ENCODE results near the gene EVL.
A peak's percentile ranks its signal among the peaks of the same experiment; 100 is the strongest.

Gene EVL

DNA sequence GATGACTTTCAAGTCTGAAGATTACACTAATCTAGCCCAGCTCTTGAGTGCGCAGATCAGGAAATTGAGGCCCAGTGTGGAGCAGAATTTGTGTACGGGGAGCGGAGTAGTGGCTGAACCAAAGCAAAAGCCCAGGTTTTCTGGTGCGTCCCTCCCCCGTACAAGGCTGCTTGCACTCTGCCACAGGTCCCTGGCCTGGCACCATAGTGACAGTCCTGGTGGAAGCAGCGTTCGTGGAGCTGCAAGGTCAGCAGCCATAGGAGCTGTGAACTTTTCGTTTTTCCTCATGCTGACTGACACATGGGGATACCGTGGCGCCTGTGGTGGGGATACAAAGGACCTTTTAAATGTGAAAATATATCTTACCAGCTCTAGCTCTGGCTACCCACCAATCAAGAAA lies 1.7 kb downstream of the EVL start:
- no peak for DNase-seq (ENCODE audit: low read depth)

DNA sequence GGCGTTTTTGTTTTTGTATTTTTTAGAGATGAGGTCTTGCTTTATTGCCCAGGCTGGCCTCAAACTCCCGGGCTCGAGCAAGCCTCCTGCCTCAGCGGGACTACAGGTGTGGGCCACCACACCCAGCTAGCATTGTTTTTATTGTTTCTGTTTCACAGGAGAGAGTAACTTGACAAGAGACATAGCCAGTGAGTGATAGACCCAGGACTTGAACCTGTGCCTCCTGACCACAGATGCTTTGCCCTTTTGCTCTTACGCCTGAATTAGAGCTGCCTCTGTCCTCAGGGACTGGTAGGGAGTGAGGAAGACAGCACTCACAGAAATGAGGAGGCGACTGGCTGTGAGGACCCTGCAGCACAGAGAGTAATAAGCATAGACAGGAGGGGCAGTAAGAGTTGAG lies 2.3 kb downstream of the EVL start:
- DNase-seq (ENCODE audit: low read depth), result no peak

DNA sequence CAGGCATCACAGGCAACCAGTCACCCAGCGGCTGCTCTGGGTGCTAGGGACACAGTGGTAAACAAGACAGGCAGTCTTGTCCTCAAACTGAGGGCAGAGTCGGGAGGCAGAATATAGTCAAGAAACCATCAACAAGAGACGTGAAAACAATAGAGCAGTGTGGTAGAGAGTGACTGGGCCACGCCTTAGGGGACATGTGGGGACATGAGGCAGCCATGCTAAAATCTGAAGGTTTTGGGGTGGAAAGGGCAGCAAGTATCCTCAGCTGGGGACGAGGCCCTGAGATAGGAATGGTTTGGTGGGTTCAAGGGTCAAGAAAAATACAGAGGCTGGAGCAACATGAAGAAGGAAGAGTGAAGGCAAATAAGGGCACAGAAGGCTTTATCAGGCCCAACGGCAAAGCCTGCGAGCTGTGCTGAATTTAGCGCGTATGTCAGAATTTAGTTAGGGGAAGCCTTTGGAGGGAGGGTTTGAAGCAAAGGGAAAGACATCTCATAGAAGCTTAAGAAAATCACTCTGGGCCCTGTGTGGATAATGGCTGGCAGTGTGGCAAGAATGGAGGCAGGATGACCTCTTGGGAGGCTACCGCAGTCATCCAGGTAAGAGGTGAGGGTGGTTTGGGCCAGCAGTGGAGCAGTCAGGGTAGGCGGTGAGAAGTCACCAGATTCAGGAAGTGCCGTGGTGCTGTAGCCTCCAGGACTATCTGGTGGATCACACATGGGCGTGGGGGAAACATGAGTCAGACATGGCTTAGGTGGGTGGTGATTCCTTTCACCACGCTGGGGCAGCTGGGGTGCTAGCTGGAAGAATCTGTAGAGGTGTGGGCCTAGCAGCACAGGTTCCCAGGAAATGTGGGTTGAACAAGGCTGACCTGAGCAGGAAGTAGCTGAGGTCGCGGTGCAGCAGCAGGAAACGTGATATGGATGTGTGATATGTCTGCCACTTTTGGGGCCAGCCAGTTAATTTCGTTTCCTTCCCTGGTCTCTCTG lies 3.0 kb downstream of the EVL start:
- no peak for DNase-seq (ENCODE audit: low read depth)

DNA sequence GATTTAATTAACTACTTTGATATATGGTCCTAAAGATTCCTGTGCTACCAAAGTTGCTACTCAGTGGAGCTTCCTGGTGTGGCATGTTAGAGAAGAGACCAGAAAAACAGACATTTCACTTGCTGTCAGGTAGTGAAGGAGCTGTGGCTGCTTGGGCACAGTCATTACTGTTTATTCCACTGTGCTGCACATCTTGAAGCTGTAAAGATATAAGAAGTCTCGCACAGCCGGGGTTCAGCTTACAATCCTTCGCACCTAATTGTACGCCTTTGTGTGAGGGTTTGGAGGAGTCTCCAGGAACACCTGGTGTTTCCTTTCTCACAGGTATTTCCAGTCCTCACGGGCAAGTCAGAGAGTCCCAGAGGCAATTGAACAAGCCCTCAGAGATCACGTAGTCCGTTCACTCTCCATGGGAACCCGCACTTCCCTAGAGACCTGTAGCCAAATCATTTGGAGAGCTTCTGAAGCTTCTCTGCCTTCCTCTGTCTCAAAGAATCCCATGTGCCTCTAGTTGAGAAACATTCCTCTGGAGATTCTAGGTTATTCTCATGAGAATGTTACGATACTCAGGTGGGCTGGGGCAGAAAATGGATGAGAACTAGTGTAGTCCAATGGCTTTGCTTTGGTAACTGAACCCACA lies 4.1 kb downstream of the EVL start:
- no peak for DNase-seq (ENCODE audit: low read depth)

DNA sequence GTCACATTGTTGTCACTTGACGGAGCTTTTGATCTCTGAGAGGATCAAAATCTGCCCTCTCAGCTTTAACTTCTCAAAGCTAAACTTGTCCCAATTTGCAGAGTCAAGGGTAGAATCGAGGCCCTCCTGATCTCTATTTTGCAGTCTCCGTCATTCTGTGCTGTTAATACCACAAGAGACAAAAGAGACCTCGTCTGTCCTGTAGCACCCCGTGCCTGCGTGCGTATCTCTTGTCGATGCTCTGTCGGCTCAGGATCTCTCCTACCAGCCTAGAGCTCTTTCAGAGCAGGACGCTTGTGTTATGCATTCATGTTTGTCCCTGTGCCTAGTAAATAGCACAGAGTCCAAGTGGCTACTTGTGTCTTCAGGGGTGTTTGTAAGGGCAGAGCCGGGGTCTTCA lies 5.1 kb downstream of the EVL start:
- no peak for DNase-seq (ENCODE audit: low read depth)

DNA sequence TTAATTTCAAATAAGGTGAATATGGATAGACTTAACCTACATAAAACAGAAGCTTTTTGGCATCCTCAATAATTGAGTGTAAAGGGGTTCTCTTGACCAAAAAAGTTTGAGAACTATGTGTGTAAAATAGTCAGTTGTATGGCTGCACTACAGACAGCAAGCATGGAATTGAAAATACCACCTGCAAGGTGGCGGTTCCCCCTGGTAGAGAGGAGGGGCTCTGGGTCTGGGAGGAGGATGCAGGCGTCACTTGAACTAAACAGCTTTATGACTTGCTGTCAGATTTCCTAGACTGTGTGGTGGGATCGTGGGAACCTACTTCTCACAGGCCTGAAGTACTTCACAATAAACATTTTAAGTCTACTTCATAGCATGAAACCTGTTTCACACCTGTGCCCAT lies 6.3 kb downstream of the EVL start:
- no peak for DNase-seq (ENCODE audit: low read depth)

DNA sequence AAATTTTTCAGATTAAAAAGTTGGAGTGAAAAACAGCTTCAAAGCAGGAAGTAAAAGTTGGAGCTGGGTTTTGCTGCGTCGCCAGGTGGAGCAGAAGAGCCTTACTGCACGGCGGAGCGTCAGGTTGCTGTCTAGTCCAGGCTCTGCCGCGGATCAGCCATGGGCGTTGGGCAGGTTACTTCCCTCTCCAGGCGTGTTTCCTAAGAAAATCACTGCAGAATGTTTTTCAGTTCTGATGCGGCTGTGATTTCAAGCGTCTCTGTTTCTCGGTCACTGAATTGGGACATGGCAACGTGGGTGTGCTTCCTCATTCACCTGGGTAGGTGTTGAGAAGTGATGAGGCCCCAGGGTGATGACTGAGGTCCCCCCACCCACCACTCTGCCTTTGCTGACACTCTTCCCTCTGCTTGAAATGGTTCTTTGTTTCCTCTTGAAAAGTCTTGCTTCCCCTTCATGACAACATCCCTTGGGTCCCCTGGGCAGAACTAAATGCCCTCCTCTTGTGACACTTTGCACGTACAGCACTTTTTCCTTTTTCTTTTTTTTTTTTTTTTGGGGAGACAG lies 7.6 kb downstream of the EVL start:
- no peak for DNase-seq (ENCODE audit: low read depth)

DNA sequence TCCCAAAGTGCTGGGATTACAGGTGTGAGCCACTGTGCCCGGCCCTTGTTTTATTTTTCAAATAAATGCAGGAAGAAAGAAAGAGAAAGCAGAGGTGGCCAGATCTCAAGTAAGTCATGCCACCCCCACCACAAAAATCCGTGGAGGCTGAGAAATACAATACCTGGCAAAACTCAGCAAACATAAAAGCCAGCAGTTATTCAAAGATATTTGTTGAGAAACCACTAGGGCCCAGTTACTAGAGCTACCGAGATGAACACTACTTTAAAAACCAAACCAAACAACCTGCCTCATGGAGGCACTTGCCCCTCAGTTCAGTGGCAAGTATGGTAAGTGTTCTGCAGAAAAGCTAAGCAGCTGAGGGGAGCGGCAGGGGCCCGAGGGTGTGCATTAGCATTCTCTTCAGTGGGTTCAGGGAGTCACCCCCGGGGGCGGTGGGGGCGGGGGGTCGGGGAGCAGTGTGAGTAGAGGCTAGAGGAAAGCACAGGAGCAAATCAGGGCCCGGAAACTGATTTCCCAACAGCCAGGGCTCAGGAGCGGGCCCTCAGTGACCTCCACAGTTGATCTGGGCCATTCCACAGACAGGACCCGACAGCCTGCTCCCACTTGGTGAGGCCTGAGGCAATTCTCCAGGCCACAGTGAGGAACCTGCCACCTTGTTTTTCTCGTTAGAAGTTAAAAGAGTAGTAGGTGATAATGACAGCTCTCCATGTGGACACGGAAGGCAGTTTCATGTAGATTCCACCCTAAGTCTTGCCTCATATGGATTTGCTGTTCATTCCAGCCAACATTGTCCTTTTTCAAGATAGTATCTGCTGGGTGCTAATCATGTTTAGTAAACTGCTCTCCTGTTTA lies 8.6 kb downstream of the EVL start:
- DNase-seq (ENCODE audit: low read depth), result no peak

DNA sequence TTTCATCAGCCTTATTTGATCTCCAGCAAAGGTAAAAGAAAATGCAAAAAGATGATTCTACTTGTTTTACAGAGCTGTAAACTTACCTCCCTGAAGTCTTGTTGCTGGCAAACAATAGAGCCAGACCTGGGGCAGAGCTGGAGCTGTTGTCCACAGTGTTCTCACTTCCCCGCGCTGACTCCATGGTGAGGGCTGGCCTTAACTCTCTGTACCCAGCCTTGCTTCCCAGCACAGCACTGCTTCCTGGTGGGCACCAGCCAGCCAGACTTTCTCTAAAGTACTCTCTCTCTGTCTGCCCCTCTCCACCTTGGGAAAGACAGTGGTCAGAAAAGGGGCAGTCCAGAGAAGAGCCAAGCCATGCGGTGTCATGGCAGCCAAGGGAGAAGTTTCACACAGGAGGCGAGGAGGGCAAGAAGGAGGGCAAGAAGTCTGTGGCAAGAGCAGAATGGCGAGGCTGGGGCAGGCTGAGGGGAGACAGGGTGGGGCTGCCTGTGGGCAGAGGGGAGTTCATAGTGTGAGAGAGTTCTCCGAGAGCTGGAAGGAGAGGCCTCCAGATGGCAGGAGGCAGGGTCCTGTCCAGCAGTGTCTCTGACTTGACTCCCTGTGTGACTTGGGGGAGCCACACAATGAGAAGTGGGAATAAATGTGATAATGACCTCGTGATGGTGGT lies 9.3 kb downstream of the EVL start:
- no peak for DNase-seq (ENCODE audit: low read depth)

DNA sequence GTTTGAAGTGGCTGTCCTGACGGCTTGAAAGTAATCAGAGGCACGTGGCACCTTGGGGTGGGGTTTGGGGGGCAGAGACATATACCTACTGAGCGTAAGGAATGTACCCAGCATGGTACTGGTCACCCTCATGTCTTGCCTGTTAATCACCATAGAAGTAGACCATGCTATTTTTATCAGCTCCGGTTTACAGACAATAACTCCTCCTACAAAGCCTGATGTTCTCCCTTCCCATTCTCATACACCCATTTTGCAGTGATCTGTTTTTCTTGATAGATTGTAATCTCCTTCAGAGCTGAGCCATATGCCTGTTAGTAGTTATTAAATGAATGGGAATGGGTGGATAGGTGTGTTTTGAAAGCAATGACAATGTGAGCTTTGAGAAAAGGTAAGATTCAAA lies 10.5 kb downstream of the EVL start:
- no peak for DNase-seq (ENCODE audit: low read depth)

DNA sequence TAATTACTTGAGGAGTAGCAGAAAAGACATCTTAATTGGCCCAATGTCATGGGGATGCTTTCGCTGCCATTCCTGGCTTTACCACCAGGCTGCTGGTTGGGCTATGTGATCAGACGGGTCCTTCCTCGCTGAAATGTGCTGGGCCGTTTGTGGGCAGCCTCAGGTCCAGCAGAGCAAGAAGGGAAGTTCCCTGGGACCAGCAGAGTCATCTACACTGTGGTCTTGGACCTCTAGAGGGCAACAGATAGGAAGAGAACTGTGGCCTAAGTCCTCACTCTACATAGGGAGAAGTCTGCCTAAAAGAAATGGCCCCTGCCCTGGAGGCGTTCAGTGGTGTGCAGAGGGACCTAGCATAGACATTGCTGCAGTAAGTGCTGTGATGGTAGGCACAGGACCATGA lies 10.9 kb downstream of the EVL start:
- no peak for DNase-seq (ENCODE audit: low read depth)

DNA sequence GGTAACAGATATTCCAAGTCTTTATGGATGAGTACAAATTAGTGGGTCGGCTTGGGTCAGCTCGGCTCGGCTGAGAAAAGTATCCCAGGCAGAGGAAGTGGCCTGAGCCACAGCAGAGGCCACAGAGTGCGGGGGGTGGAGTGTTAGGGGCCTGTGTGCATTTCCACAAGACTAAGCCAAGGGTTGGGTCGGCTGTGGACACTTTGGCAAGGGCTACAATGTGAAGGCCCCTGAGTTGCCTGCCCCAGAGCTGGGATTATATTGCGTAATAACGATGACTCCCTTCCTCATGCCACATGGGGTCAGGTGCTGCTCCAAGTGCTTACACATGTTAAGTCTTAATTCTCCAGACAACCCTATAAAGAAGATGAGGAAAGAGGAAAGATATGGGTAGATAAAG lies 11.4 kb downstream of the EVL start:
- DNase-seq (ENCODE audit: low read depth), result peak; percentile 75

DNA sequence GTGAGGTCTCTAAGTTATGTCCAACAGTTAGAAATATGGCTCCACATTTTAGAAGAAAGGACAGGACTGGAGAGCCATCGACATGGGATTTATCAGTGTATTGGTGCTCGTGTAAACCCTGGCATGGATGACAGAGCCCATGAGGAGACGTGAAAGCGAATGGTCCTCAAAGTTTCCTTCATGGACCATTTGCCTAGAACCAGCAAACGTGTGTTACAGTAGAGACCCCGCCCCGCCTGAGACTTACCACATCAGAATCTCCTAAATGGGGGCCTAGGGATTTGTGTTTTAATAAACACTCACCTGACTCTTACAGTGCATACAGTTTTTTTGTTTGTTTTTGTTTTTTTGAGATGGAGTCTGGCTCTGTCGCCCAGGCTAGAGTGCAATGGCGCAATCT lies 12.2 kb downstream of the EVL start:
- DNase-seq (ENCODE audit: low read depth), result no peak

DNA sequence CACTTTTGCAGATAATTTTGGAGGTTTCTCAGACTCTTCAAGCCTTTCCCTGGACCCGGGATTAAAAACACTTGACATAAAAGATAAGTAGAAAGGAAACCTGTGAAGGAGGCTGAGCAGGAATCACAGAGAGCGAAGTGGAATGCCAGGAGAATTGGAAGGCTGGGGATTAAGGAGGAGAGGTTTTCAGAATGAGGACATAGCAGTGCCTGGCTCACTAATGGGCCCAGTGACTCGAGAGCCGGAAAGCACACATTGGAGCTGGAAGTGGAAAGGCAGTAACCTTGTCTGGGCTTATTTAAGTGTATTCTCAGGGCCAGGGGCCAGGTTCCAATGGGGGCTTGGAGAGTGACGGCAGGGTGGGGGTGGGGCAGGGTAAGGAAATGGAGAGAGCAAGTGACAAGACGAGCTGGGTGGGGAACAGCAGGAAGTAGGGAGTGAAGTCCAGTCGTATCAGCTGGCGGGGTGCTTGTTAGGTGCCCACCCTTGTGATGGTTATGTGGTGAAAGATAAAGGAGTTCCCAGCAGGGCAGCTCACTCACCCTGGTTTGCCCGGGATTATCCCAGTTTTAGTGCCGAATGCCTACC lies 13.1 kb downstream of the EVL start:
- no peak for DNase-seq (ENCODE audit: low read depth)

DNA sequence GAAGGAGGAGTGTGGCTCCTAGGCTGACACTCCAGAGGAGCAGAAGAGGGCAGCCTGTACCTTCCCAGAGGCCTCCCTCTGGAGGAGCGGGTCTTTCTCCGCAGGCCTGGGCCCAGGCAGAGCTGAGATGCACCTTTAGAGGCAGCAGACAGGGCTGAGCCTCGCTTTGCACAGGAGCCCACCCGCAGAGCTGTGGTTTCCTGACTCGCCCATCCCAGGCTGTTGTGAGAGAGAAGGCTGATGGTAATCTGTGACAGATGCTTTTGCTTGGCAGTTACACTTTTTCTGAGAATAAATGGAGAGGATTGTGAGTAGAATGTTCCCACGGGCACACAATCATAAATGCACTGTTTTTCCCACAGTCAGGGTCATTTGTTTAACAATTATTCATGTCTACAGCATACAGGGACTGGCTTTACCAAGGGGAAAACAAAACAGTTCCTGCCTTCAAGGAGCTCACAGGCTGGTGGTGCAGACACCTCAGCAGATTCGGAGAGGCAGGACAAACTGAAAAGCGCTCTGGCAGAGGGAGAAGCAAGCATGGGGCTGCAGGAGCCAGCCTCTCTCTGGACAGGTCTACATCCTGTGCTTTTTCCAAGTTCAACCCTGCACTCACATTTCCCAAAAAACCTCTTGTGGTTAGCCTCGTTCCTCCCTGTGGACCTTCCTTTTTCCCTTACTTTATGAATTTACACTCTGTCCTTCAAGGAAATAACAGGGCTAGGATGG lies 13.9 kb downstream of the EVL start:
- peak; percentile 57 for DNase-seq (ENCODE audit: low read depth)

DNA sequence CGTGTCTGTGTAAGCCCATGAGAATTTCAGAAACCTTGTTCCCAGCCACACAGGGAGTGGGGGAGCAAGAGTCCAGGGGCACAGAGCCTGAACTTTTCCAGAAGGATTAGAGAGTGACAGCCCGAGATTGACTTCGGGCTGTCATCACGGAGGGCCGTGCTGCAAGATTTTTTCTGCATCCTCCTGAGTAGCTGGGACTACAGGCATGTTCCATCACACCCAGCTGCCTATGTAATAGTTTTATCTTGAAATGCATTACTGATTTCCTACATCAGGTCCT lies 14.4 kb downstream of the EVL start:
- no peak for DNase-seq (ENCODE audit: low read depth)

DNA sequence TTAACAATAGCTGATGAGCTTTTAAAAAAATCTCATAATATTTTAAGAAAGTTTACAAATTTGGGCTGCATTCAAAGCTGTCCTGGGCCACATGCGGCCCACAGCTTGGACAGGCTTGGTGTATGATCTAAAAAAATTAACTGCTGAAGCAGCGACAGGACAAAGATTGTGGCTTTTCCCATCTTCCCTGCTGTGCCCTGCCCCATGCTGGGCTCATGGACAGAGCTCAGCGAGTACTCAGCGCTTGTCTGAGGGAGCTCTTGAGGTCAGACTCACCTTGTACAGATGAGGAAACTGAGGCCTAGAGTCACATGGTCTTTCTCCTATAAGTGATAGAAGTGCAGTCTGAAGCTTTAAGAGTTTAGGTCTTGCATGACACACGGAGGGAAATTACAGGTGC lies 15.0 kb downstream of the EVL start:
- no peak for DNase-seq (ENCODE audit: low read depth)

DNA sequence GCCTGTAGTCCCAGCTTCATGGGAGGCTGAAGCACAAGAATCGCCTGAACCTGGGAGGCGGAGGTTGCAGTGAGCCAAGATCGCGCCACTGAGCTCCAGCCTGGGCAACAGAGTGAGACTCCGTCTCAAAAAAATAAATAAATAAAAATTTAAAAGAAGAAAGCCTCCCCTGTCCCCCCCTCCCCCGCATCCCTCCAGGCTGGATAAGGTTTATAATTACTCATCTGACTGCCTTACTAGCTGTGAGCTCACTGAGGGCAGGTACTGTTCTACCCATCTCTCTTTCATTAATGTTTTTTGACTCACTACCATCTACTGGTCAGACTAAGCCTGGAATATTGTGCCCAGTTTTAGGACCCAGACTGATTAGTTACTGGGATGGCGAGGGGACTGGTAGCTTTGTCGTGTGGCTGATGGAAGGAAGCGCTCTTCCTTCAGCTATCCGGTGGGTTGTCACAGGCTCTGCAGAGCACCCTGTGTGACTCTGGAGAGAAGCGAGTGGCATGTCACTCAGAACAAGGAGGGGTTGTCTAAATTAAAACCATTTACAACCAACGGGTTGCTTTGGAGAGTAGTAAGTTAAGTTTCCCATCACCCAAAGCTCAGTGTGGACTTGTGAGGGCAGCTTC lies 16.9 kb downstream of the EVL start:
- no peak for DNase-seq (ENCODE audit: low read depth)

DNA sequence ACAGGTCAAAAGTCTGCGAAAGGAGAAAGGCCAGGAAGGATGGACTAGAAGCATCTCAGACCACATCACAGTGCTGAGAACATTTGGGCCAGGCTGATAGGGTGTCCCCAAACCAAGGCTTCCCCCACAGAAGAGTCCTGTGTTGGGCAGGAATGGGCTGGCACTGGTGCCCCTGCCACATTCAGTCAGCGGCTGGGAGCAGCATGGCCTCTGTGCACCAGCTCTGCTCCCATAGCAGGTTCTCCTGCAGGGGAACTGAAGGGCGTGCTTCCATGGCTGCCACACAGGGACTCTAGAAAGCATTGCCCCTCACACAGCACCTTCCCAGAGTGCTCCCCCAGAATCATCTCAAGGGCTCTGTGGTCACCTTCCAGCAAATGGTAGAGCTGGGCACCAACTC lies 17.5 kb downstream of the EVL start:
- DNase-seq (ENCODE audit: low read depth), result no peak

DNA sequence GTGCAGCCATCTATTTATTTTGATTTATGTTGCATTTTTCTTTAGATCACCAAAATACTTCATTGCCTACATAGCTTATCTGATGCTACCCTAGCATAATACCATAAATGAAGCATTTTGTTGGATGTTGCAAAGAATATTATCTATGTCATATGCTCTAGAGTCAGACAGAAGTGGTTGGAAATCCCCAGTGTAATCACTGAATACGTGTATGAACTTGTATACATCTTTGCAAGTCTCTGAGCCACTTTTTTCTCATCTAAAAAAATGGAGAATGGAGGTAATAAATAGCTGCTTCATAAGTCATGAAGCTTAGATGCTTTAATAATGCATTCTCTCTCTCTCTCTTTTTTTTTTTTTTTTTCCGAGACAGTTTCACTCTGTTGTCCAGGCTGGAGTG lies 18.5 kb downstream of the EVL start:
- DNase-seq (ENCODE audit: low read depth), result no peak

DNA sequence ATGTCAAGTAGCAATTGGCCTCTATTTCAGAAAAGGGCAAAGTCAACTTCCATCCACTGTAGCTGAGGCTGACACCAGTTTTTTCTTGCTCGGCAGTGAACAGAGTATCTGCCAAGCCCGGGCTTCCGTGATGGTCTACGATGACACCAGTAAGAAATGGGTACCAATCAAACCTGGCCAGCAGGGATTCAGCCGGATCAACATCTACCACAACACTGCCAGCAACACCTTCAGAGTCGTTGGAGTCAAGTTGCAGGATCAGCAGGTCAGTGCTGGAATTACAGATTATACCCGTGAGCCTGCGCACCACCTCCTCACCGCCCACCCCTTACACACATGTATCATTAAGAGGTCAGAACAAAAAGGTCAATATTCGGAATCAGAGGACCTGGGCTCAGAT lies 19.4 kb downstream of the EVL start:
- DNase-seq (ENCODE audit: low read depth), result no peak

Data from stromal cell of bone marrow (primary cell).